Measurements from ENCODE around the gene TSPAN9.

TSPAN9 gene

GRCh38 chr12:3172124-3173007, 95.2 kb downstream of the TSPAN9 start:
- TF ChIP-seq, protein P1, sequence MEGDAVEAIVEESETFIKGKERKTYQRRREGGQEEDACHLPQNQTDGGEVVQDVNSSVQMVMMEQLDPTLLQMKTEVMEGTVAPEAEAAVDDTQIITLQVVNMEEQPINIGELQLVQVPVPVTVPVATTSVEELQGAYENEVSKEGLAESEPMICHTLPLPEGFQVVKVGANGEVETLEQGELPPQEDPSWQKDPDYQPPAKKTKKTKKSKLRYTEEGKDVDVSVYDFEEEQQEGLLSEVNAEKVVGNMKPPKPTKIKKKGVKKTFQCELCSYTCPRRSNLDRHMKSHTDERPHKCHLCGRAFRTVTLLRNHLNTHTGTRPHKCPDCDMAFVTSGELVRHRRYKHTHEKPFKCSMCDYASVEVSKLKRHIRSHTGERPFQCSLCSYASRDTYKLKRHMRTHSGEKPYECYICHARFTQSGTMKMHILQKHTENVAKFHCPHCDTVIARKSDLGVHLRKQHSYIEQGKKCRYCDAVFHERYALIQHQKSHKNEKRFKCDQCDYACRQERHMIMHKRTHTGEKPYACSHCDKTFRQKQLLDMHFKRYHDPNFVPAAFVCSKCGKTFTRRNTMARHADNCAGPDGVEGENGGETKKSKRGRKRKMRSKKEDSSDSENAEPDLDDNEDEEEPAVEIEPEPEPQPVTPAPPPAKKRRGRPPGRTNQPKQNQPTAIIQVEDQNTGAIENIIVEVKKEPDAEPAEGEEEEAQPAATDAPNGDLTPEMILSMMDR (IDR thresholded peaks at IDR 0.05; ENCODE audit: low read depth, low read length, poor library complexity, severe bottlenecking), result no peak
- no peaks in the 10 kb centered on the region for H3K79me2 ChIP-seq (ENCODE audit: control insufficient read depth, low read length)
- H3K27me3 ChIP-seq (ENCODE audit: control insufficient read depth, low read length), result peaks cover 39% of the 10 kb centered on the region
- H3F3A ChIP-seq (ENCODE audit: control insufficient read depth, insufficient read depth), result no peaks in the 10 kb centered on the region
- H3K4me3 ChIP-seq (ENCODE audit: low read length), result no peak overlapping the region
- H3K36me3 ChIP-seq (ENCODE audit: control insufficient read depth, low read length), result no peaks in the 10 kb centered on the region
- no peaks in the 10 kb centered on the region for H3K9me3 ChIP-seq (ENCODE audit: control insufficient read depth, insufficient read depth, low read length)
- H3K9me2 ChIP-seq (replicated peaks; ENCODE audit: control insufficient read depth, low read length), result no peaks in the 10 kb centered on the region
- H3K4me1 ChIP-seq (ENCODE audit: control insufficient read depth, low read length), result peaks cover under 1% of the 10 kb centered on the region
- H4K20me1 ChIP-seq (ENCODE audit: control insufficient read depth, insufficient read depth, low read depth, low read length), result no peaks in the 10 kb centered on the region
- no peak overlapping the region for H3K27ac ChIP-seq (ENCODE audit: low read depth, low read length)
- H3K4me2 ChIP-seq (ENCODE audit: low read length), result no peak overlapping the region

GRCh38 chr12:3173008-3173553, 95.9 kb downstream of the TSPAN9 start:
- Histone ChIP-seq H3K4me2 (ENCODE audit: low read length) (no peak overlapping the region), H4K20me1 (ENCODE audit: control insufficient read depth, insufficient read depth, low read depth, low read length) (no peaks in the 10 kb centered on the region), H3K4me3 (ENCODE audit: low read length) (no peak overlapping the region), H3K79me2 (ENCODE audit: control insufficient read depth, low read length) (no peaks in the 10 kb centered on the region), H3F3A (ENCODE audit: control insufficient read depth, insufficient read depth) (no peaks in the 10 kb centered on the region), H3K36me3 (ENCODE audit: control insufficient read depth, low read length) (no peaks in the 10 kb centered on the region), H3K4me1 (ENCODE audit: control insufficient read depth, low read length) (peaks cover 8% of the 10 kb centered on the region), H3K9me3 (ENCODE audit: control insufficient read depth, insufficient read depth, low read length) (no peaks in the 10 kb centered on the region), H3K27ac (ENCODE audit: low read depth, low read length) (no peak overlapping the region), H3K9me2 (replicated peaks; ENCODE audit: control insufficient read depth, low read length) (no peaks in the 10 kb centered on the region), H3K27me3 (ENCODE audit: control insufficient read depth, low read length) (peaks cover 38% of the 10 kb centered on the region)
- TF ChIP-seq, protein P1 (IDR thresholded peaks at IDR 0.05; ENCODE audit: low read depth, low read length, poor library complexity, severe bottlenecking), result no peak
- TF ChIP-seq EZH2phosphoT487 (IDR thresholded peaks at IDR 0.05; ENCODE audit: borderline replicate concordance, low read length), result no peak

DNA sequence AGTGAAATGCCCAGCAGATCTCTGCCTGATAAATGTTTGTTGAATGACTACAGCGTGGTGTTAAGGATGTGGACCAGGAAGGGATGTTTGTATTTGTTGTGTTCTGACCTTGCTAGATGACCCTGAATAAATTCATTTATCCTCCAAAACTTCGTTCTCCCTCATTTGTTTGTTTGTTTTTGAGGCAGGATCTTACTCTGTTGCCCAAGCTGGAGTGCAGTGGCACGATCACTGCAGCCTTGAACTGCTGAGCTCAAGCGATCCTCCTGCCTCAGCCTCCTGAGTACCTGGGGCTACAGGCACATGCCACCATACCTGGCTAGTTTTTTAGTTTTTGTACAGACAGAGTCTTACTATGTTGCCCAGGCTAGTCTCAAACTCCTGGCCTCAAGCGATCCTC, 96.7 kb downstream of the TSPAN9 start:
- H3K79me2 ChIP-seq (ENCODE audit: control insufficient read depth, low read length), result no peaks in the 10 kb centered on the region
- H3K9me3 ChIP-seq (ENCODE audit: control insufficient read depth, insufficient read depth, low read length), result no peaks in the 10 kb centered on the region
- H3K4me2 ChIP-seq (ENCODE audit: low read length), result no peak overlapping the region
- no peaks in the 10 kb centered on the region for H3F3A ChIP-seq (ENCODE audit: control insufficient read depth, insufficient read depth)
- no peak overlapping the region for H3K27ac ChIP-seq (ENCODE audit: low read depth, low read length)
- no peak overlapping the region for H3K4me3 ChIP-seq (ENCODE audit: low read length)
- no peaks in the 10 kb centered on the region for H4K20me1 ChIP-seq (ENCODE audit: control insufficient read depth, insufficient read depth, low read depth, low read length)
- peaks cover 16% of the 10 kb centered on the region for H3K4me1 ChIP-seq (ENCODE audit: control insufficient read depth, low read length)
- H3K36me3 ChIP-seq (ENCODE audit: control insufficient read depth, low read length), result no peaks in the 10 kb centered on the region
- H3K9me2 ChIP-seq (replicated peaks; ENCODE audit: control insufficient read depth, low read length), result no peaks in the 10 kb centered on the region
- TF ChIP-seq EZH2phosphoT487 (IDR thresholded peaks at IDR 0.05; ENCODE audit: borderline replicate concordance, low read length), result no peak
- TF ChIP-seq, protein P1 (IDR thresholded peaks at IDR 0.05; ENCODE audit: low read depth, low read length, poor library complexity, severe bottlenecking), result no peak
- H3K27me3 ChIP-seq (ENCODE audit: control insufficient read depth, low read length), result peaks cover 35% of the 10 kb centered on the region

Measured in DOHH2 (cell line).